ENCODE measurements around the gene MICA.

The MICA gene

GRCh38 chr6:31419842-31420241, 16.4 kb downstream of the MICA start:
- ChIA-PET CTCF (interaction anchor here (0.6 to 1.6 kb wide), 3 partner anchors 20 to 470 kb away, joined by 3 to 5 read pairs (median 5); no protein-coding TSS in a partner anchor), POLR2A (no interaction called here)
- peak; percentile 63; the same call in 1 of the 2 replicates for TF ChIP-seq HIC1 (tag by site-specific recombination; IDR thresholded peaks at IDR 0.05)
- 0 out of 2 replicates have a peak, but pooled peaks have one; percentile 29 for TF ChIP-seq KLF8 (tag by site-specific recombination; IDR thresholded peaks at IDR 0.05)
- TF ChIP-seq ZNF2 (tag by site-specific recombination; IDR thresholded peaks at IDR 0.05) = no peak
- peak; percentile 90 for TF ChIP-seq EGR2 (tag by site-specific recombination; IDR thresholded peaks at IDR 0.05; ENCODE audit: low read depth)
- peak; percentile 73 for TF ChIP-seq ZNF600 (tag by site-specific recombination; IDR thresholded peaks at IDR 0.05)
- TF ChIP-seq ZFHX2 (tag by site-specific recombination; conservative IDR thresholded peaks at IDR 0.05) = peak; percentile 94

GRCh38 chr6:31420546-31420945, 17.2 kb downstream of the MICA start:
- CTCF ChIA-PET = interaction anchor here (0.6 to 1.9 kb wide), 4 partner anchors 21 to 469 kb away, joined by 3 to 7 read pairs (median 5); no protein-coding TSS in a partner anchor
- Histone ChIP-seq H3K4me3 (ENCODE audit: low read depth, low read length) (no peak overlapping the region), H3K27ac (ENCODE audit: extremely low read depth, low read depth, low read length) (no peak overlapping the region), H3K4me1 (ENCODE audit: control insufficient read depth, insufficient read depth, low read length) (no peaks in the 10 kb centered on the region), H3K9me3 (ENCODE audit: control insufficient read depth, insufficient read depth, low read depth, low read length) (no peaks in the 10 kb centered on the region), H3K36me3 (ENCODE audit: control insufficient read depth in 2 of 2, insufficient read depth in 1 of 2, low read length in 2 of 2) (peaks cover 0 to 3% of the 10 kb centered on the region in 2 experiments; a peak in 1 of 3 replicates)
- peak; percentile 51; the same call in 1 of the 2 replicates for TF ChIP-seq SCRT1 (tag by site-specific recombination; IDR thresholded peaks at IDR 0.05; ENCODE audit: borderline replicate concordance)
- no peak for TF ChIP-seq ZNF423 (tag by site-specific recombination; IDR thresholded peaks at IDR 0.05)
- no peak for TF ChIP-seq ZBTB6 (tag by site-specific recombination; IDR thresholded peaks at IDR 0.05)
- no peak for TF ChIP-seq ZNF513 (tag by site-specific recombination; IDR thresholded peaks at IDR 0.05)
- TF ChIP-seq ZNF654 (tag by site-specific recombination; IDR thresholded peaks at IDR 0.05; ENCODE audit: low read depth) = no peak
- TF ChIP-seq ZNF114 (tag by site-specific recombination; IDR thresholded peaks at IDR 0.05) = no peak
- TF ChIP-seq ZNF580 (tag by site-specific recombination; IDR thresholded peaks at IDR 0.05) = no peak
- TF ChIP-seq ZNF214 (tag by site-specific recombination; IDR thresholded peaks at IDR 0.05; ENCODE audit: borderline replicate concordance) = no peak
- no peak for TF ChIP-seq ZNF354C (tag by site-specific recombination; IDR thresholded peaks at IDR 0.05; ENCODE audit: borderline replicate concordance, low read depth)
- TF ChIP-seq HIC1 (tag by site-specific recombination; IDR thresholded peaks at IDR 0.05) = no peak
- TF ChIP-seq ZNF184 (tag by site-specific recombination; IDR thresholded peaks at IDR 0.05) = no peak
- TF ChIP-seq SP2 (tag by site-specific recombination; IDR thresholded peaks at IDR 0.05) = no peak
- TF ChIP-seq AEBP2 (tag by site-specific recombination; IDR thresholded peaks at IDR 0.05; ENCODE audit: borderline replicate concordance) = no peak
- no peak for TF ChIP-seq ZNF768 (tag by site-specific recombination; IDR thresholded peaks at IDR 0.05)
- peak; percentile 82; the same call in 1 of the 2 replicates for TF ChIP-seq SCRT2 (tag by site-specific recombination; IDR thresholded peaks at IDR 0.05)
- POLR2A ChIA-PET = no interaction called here

More at GRCh38 chr6:31419842-31420241, 16.4 kb downstream of the MICA start:
- Histone ChIP-seq H3K9me3 (ENCODE audit: control insufficient read depth, insufficient read depth, low read depth, low read length) (no peaks in the 10 kb centered on the region), H3K4me1 (ENCODE audit: control insufficient read depth, insufficient read depth, low read length) (no peaks in the 10 kb centered on the region), H3K27ac (ENCODE audit: extremely low read depth, low read depth, low read length) (no peak overlapping the region), H3K36me3 (ENCODE audit: control insufficient read depth in 2 of 2, insufficient read depth in 1 of 2, low read length in 2 of 2) (peaks cover 0 to 3% of the 10 kb centered on the region in 2 experiments; a peak in 1 of 3 replicates), H3K4me3 (ENCODE audit: low read depth, low read length) (no peak overlapping the region)
